ENCODE data around the gene RPL13A.
"Not testable (repeated sequence)": the region's sequence is repeated elsewhere in the genome, so short reads cannot be mapped to it uniquely, and the experiment has no call there.

Gene RPL13A

DNA sequence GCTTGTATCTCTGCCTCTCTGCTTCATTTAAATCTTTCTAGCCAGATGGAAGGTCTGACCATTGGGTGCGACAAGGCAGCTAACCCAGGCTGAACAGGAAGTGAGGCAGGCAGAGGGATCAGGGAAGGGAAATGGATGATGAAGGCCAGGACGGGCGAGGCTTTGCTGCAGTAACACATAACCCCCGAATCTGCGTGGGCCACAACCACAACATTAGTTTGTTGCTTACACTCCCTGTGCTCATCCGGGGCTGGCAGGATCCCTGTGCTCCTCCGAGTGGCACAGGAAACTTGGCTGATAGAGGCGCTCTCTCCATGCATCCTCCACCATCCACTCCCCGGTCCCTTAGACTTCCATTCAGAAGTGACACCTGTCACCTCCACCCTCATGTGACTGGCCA, 14.5 kb upstream of the RPL13A start:
- Histone ChIP-seq H4K20me1 (ENCODE audit: insufficient read depth, low read length, poor library complexity, severe bottlenecking) (no peaks in the 10 kb centered on the region), H2AFZ (ENCODE audit: low read length) (no peak overlapping the region), H3K4me3 (ENCODE audit: low read length, poor library complexity, severe bottlenecking) (no peak overlapping the region), H3K9me3 (ENCODE audit: insufficient read depth, low read depth, low read length) (no peaks in the 10 kb centered on the region), H3F3A (ENCODE audit: low read depth) (peaks cover 21% of the 10 kb centered on the region), H3K27me3 (ENCODE audit: insufficient read depth, low read length, poor library complexity, severe bottlenecking) (no peaks in the 10 kb centered on the region), H3K9ac (ENCODE audit: low read depth, low read length, poor library complexity, severe bottlenecking) (peak overlapping the region; percentile 85), H3K9me2 (replicated peaks; ENCODE audit: low read depth, low read length) (no peaks in the 10 kb centered on the region), H3K4me2 (ENCODE audit: low read depth, low read length, poor library complexity, severe bottlenecking) (peak overlapping the region; percentile 100), H3K79me2 (ENCODE audit: insufficient read depth, low read length) (no peaks in the 10 kb centered on the region), H3K4me1 (ENCODE audit: insufficient read depth, low read length, poor library complexity, severe bottlenecking) (peaks cover 59% of the 10 kb centered on the region), H3K36me3 (ENCODE audit: insufficient read depth, low read length) (no peaks in the 10 kb centered on the region)
- TF ChIP-seq EZH2phosphoT487 (IDR thresholded peaks at IDR 0.05; ENCODE audit: borderline replicate concordance) = no peak
- TF ChIP-seq, protein P1, sequence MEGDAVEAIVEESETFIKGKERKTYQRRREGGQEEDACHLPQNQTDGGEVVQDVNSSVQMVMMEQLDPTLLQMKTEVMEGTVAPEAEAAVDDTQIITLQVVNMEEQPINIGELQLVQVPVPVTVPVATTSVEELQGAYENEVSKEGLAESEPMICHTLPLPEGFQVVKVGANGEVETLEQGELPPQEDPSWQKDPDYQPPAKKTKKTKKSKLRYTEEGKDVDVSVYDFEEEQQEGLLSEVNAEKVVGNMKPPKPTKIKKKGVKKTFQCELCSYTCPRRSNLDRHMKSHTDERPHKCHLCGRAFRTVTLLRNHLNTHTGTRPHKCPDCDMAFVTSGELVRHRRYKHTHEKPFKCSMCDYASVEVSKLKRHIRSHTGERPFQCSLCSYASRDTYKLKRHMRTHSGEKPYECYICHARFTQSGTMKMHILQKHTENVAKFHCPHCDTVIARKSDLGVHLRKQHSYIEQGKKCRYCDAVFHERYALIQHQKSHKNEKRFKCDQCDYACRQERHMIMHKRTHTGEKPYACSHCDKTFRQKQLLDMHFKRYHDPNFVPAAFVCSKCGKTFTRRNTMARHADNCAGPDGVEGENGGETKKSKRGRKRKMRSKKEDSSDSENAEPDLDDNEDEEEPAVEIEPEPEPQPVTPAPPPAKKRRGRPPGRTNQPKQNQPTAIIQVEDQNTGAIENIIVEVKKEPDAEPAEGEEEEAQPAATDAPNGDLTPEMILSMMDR (conservative IDR thresholded peaks at IDR 0.05; ENCODE audit: low read length) = no peak

DNA sequence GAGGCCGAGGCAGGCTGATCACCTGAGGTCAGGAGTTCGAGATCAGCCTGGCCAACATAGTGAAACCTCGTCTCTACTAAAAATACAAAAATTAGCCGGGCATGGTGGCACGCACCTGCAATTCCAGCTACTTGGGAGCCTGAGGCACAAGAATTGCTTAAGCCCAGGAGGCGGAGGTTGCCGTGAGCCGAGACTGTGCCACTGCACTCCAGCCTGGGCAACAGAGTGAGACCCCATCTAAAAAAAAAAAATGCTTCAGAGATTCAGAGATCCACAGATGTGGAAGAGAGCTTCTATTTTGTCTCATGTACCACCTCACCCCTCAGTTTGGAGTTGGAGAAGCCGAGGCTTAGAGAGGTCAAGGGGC, 13.9 kb upstream of the RPL13A start:
- not testable (repeated sequence) for H3K9me3 ChIP-seq (ENCODE audit: insufficient read depth, low read depth, low read length); H3K79me2 ChIP-seq (ENCODE audit: insufficient read depth, low read length); H3K27me3 ChIP-seq (ENCODE audit: insufficient read depth, low read length, poor library complexity, severe bottlenecking); H4K20me1 ChIP-seq (ENCODE audit: insufficient read depth, low read length, poor library complexity, severe bottlenecking); H3K9me2 ChIP-seq (replicated peaks; ENCODE audit: low read depth, low read length); H3K36me3 ChIP-seq (ENCODE audit: insufficient read depth, low read length)
- peaks cover 20% of the 10 kb centered on the region for H3F3A ChIP-seq (ENCODE audit: low read depth)
- peak overlapping the region; percentile 100 for H3K4me2 ChIP-seq (ENCODE audit: low read depth, low read length, poor library complexity, severe bottlenecking)
- peaks cover 53% of the 10 kb centered on the region for H3K4me1 ChIP-seq (ENCODE audit: insufficient read depth, low read length, poor library complexity, severe bottlenecking)
- H3K4me3 ChIP-seq (ENCODE audit: low read length, poor library complexity, severe bottlenecking) = peak overlapping the region; percentile 90
- peak overlapping the region; percentile 82 for H2AFZ ChIP-seq (ENCODE audit: low read length)
- peak overlapping the region; percentile 85 for H3K9ac ChIP-seq (ENCODE audit: low read depth, low read length, poor library complexity, severe bottlenecking)

DNA sequence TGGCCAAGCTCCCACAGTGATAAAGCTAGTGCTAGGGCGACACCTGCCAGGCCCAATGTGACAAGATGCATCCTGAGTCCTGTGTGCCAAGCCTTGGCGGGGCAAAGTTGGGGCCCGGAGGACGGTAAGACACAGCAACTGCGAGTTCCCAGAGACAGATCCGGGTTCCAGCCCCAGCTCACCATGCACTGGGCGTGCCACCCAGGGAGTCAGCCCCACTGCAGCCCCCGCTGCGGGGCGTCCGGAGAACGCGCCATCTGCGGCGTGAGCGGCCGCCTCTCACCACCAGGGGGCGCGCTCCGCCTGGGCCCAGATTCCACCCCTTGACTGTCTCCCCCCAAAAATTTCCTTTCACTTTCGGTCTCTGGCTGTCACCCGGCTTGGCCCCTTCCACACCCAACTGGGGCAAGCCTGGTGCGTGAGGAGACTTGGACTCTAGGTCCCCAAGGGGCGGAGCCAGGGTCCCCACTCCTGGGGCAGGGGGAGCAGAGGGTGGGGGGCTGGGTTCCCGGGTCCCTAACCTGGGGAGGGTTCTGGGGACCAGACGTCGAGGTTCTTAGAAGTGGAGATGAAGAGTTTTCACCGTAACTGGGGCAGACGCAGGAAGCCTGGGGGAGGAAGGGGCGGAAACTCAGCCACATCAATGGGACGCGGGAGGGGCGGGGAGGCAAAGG, 13.4 kb upstream of the RPL13A start, which contains the start of gene FLT3LG:
Gene FLT3LG (plus strand): TSS at position 348 of the 674 bp plus-strand sequence. CDS start 425 bp downstream, outside the sequence.
- TF ChIP-seq, protein P1 (conservative IDR thresholded peaks at IDR 0.05; ENCODE audit: low read length) = peak; percentile 94
- TF ChIP-seq EZH2phosphoT487 (IDR thresholded peaks at IDR 0.05; ENCODE audit: borderline replicate concordance) = no peak
- H3K79me2 ChIP-seq (ENCODE audit: insufficient read depth, low read length) = no peaks in the 10 kb centered on the region
- H3K4me2 ChIP-seq (ENCODE audit: low read depth, low read length, poor library complexity, severe bottlenecking) = peak within 1 kb of the TSS; percentile 100
- H3K36me3 ChIP-seq (ENCODE audit: insufficient read depth, low read length) = no peaks in the 10 kb centered on the region
- peak within 1 kb of the TSS; percentile 82 for H2AFZ ChIP-seq (ENCODE audit: low read length)
- H3K27me3 ChIP-seq (ENCODE audit: insufficient read depth, low read length, poor library complexity, severe bottlenecking) = no peaks in the 10 kb centered on the region
- peak within 1 kb of the TSS; percentile 90 for H3K4me3 ChIP-seq (ENCODE audit: low read length, poor library complexity, severe bottlenecking)
- H3K9me2 ChIP-seq (replicated peaks; ENCODE audit: low read depth, low read length) = no peaks in the 10 kb centered on the region
- H3F3A ChIP-seq (ENCODE audit: low read depth) = peaks cover 15% of the 10 kb centered on the region
- no peaks in the 10 kb centered on the region for H3K9me3 ChIP-seq (ENCODE audit: insufficient read depth, low read depth, low read length)
- peak within 1 kb of the TSS; percentile 85 for H3K9ac ChIP-seq (ENCODE audit: low read depth, low read length, poor library complexity, severe bottlenecking)
- H4K20me1 ChIP-seq (ENCODE audit: insufficient read depth, low read length, poor library complexity, severe bottlenecking) = no peaks in the 10 kb centered on the region
- H3K4me1 ChIP-seq (ENCODE audit: insufficient read depth, low read length, poor library complexity, severe bottlenecking) = peaks cover 48% of the 10 kb centered on the region

DNA sequence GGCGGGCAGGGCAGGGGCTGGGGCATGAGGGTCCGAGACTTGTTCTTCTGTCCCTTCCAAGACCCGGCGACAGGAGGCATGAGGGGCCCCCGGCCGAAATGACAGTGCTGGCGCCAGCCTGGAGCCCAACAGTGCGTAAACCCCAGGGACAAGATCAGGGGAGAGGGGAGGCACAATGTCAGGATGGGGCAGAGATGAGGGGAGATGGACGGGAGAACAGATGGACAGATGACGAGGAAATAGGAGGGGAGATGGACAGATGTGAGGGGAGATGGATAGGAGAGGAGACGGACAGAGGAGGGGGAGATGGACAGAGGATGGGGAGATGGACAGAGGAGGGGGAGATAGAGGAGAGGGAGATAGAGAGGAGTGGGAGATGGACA, 12.9 kb upstream of the RPL13A start:
- no peaks in the 10 kb centered on the region for H3K27me3 ChIP-seq (ENCODE audit: insufficient read depth, low read length, poor library complexity, severe bottlenecking)
- no peaks in the 10 kb centered on the region for H4K20me1 ChIP-seq (ENCODE audit: insufficient read depth, low read length, poor library complexity, severe bottlenecking)
- TF ChIP-seq, protein P1 (conservative IDR thresholded peaks at IDR 0.05; ENCODE audit: low read length) = no peak
- no peak for TF ChIP-seq EZH2phosphoT487 (IDR thresholded peaks at IDR 0.05; ENCODE audit: borderline replicate concordance)
- peaks cover 15% of the 10 kb centered on the region for H3F3A ChIP-seq (ENCODE audit: low read depth)
- H3K9ac ChIP-seq (ENCODE audit: low read depth, low read length, poor library complexity, severe bottlenecking) = peak overlapping the region; percentile 85
- H3K9me3 ChIP-seq (ENCODE audit: insufficient read depth, low read depth, low read length) = no peaks in the 10 kb centered on the region
- H3K4me2 ChIP-seq (ENCODE audit: low read depth, low read length, poor library complexity, severe bottlenecking) = peak overlapping the region; percentile 100
- H2AFZ ChIP-seq (ENCODE audit: low read length) = no peak overlapping the region
- no peaks in the 10 kb centered on the region for H3K36me3 ChIP-seq (ENCODE audit: insufficient read depth, low read length)
- no peaks in the 10 kb centered on the region for H3K79me2 ChIP-seq (ENCODE audit: insufficient read depth, low read length)
- peaks cover 48% of the 10 kb centered on the region for H3K4me1 ChIP-seq (ENCODE audit: insufficient read depth, low read length, poor library complexity, severe bottlenecking)
- H3K4me3 ChIP-seq (ENCODE audit: low read length, poor library complexity, severe bottlenecking) = peak overlapping the region; percentile 90
- no peaks in the 10 kb centered on the region for H3K9me2 ChIP-seq (replicated peaks; ENCODE audit: low read depth, low read length)
